Measurements from ENCODE around the gene ZDHHC7.

The ZDHHC7 gene

GRCh38 chr16:84924331-84925091, 86.8 kb downstream of the ZDHHC7 start:
- TF ChIP-seq ZC3H10 (CRISPR knock-in tag; IDR thresholded peaks at IDR 0.05) (no peak), SNAI2 (CRISPR knock-in tag; IDR thresholded peaks at IDR 0.05) (no peak), PPARA (CRISPR knock-in tag; IDR thresholded peaks at IDR 0.05; ENCODE audit: borderline replicate concordance) (no peak), BACH2 (CRISPR knock-in tag; IDR thresholded peaks at IDR 0.05; ENCODE audit: borderline replicate concordance) (no peak), CSRNP3 (CRISPR knock-in tag; IDR thresholded peaks at IDR 0.05) (no peak), OSR1 (CRISPR knock-in tag; IDR thresholded peaks at IDR 0.05) (no peak), POU6F1 (CRISPR knock-in tag; IDR thresholded peaks at IDR 0.05; ENCODE audit: borderline replicate concordance, low read depth) (no peak), CSDC2 (CRISPR knock-in tag; IDR thresholded peaks at IDR 0.05) (no peak), ZNF8 (CRISPR knock-in tag; IDR thresholded peaks at IDR 0.05) (no peak), CREB5 (CRISPR knock-in tag; IDR thresholded peaks at IDR 0.05; ENCODE audit: low read depth) (no peak), TSHZ2 (CRISPR knock-in tag; IDR thresholded peaks at IDR 0.05) (no peak)
- ATAC-seq = no peak
